NAMALWA (cell line): ENCODE measurements around the gene OR4F6.
"Not testable (repeated sequence)": the region's sequence is repeated elsewhere in the genome, so short reads cannot be mapped to it uniquely, and the experiment has no call there.

Experiments
- DNase-seq: peaks from one replicate; pipeline ENCODE4 v3.0.0-alpha.2; 2015; ENCODE audit warnings: low spot score

The OR4F6 gene

GRCh38 chr15:101803209-101803608 is at the start of gene OR4F6:
Gene OR4F6, plus strand, starts transcription at chr15:101803509. Its CDS starts 2,211 bp downstream, at chr15:101805720.
- DNase-seq = no peak

GRCh38 chr15:101764669-101765339 is 38.5 kb upstream of the OR4F6 start:
- not testable (repeated sequence) for DNase-seq

- not testable (repeated sequence) for DNase-seq
These were observed 38.0 kb upstream of the OR4F6 start for GRCh38 chr15:101765340-101765671.

- DNase-seq = no peak
These were observed 37.4 kb upstream of the OR4F6 start for GRCh38 chr15:101765772-101766456.

GRCh38 chr15:101767083-101767640 is 36.1 kb upstream of the OR4F6 start:
- DNase-seq = not testable (repeated sequence)

GRCh38 chr15:101772921-101773320 is 30.4 kb upstream of the OR4F6 start:
- DNase-seq = no peak

GRCh38 chr15:101773496-101774100 is 29.7 kb upstream of the OR4F6 start:
- peak; percentile 47 for DNase-seq

GRCh38 chr15:101775136-101775535 is 28.2 kb upstream of the OR4F6 start:
- DNase-seq = no peak

GRCh38 chr15:101778576-101778975 is 24.7 kb upstream of the OR4F6 start:
- DNase-seq = not testable (repeated sequence)

GRCh38 chr15:101780225-101780624 is 23.1 kb upstream of the OR4F6 start:
- DNase-seq = not testable (repeated sequence)

- DNase-seq = peak; percentile 51
These were observed 21.4 kb upstream of the OR4F6 start for GRCh38 chr15:101781928-101782327.

- DNase-seq = no peak
These were observed 18.7 kb upstream of the OR4F6 start for GRCh38 chr15:101784644-101785043.

- not testable (repeated sequence) for DNase-seq
These were observed 16.9 kb upstream of the OR4F6 start for GRCh38 chr15:101786422-101786821.

- DNase-seq = not testable (repeated sequence)
These were observed 15.3 kb upstream of the OR4F6 start for GRCh38 chr15:101788001-101788400.

- not testable (repeated sequence) for DNase-seq
These were observed 14.6 kb upstream of the OR4F6 start for GRCh38 chr15:101788503-101789269.

GRCh38 chr15:101790748-101791147 is 12.6 kb upstream of the OR4F6 start:
- DNase-seq = not testable (repeated sequence)

GRCh38 chr15:101793981-101794380 is 9.3 kb upstream of the OR4F6 start:
- not testable (repeated sequence) for DNase-seq

GRCh38 chr15:101795455-101795854 is 7.9 kb upstream of the OR4F6 start:
- DNase-seq = no peak

- DNase-seq = no peak
These were observed 3.6 kb upstream of the OR4F6 start for GRCh38 chr15:101799665-101800064.

GRCh38 chr15:101801048-101801447 is 2.3 kb upstream of the OR4F6 start:
- DNase-seq = no peak

- DNase-seq = no peak
These were observed 367 bp downstream of the OR4F6 start for GRCh38 chr15:101803676-101804075.

GRCh38 chr15:101804375-101804774 is 1.1 kb downstream of the OR4F6 start:
- no peak for DNase-seq
